B cell (primary cell): ENCODE data around the gene WRAP73.

Experiments
- CTCF ChIP-seq: fragments of 200-600 bp; IDR thresholded peaks from one replicate; pipeline ENCODE4 v1.8.0; 2022; ENCODE audit warnings: antibody characterized with exemption, mild to moderate bottlenecking
- EZH2 ChIP-seq: IDR thresholded peaks from 2 replicates; pipeline ENCODE4 v1.6.1; 2012; ENCODE audit warnings: borderline replicate concordance, low read depth, mild to moderate bottlenecking, moderate library complexity, low read length; ENCODE audit not compliant: insufficient read depth, poor library complexity, severe bottlenecking

DNA sequence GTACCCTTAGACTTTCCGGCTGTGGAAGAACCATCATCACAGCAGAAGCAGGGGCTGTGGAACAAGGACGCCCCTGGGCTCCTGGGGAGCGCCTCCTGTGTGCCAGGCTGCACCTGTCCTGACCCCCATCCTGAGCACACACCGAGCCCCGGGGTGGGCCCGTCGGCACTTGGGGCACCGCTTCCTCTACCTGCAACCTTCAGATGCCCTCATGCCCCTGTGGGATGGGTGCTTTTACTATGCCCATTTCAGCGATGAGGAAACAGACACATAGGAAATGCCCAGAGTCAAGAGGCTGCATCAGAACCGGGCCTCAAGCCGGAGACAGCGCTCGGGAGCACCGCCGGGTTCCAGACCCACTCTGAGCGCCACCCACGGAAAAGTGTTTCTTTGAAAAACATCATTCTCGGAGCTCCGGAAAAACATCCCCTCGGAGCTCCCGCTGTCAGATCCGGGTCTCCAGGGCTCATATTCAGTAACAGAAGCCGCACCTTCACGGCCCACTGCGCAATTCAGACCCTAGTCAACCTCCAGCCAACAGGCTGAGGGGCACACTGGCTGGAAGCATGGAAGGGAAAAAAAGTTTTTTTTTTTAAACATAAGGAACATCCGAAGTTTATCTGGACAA lies 17.1 kb downstream of the WRAP73 start:
- TF ChIP-seq CTCF (no peak), EZH2 (no peak)
